SK-N-SH treated with all-trans-retinoic acid at 6 μM for 48 hours (cell line): Measurements from ENCODE around the gene EPHB6.

Experiments
- CREB5 ChIP-seq: fragments of 250-450 bp; sonication (Bioruptor Pico); IDR thresholded peaks from 2 replicates; pipeline ENCODE4 v1.5.1; 2020; ENCODE audit warnings: low read depth, mild to moderate bottlenecking, moderate library complexity
- CSDC2 ChIP-seq: fragments of 250-450 bp; sonication (Bioruptor Pico); IDR thresholded peaks from 2 replicates; pipeline ENCODE4 v1.5.0; 2020; ENCODE audit warnings: mild to moderate bottlenecking, moderate library complexity
- CSRNP3 ChIP-seq: fragments of 250-450 bp; sonication (Bioruptor Pico); IDR thresholded peaks from 2 replicates; pipeline ENCODE4 v1.5.1; 2021; ENCODE audit warnings: mild to moderate bottlenecking, moderate library complexity
- GLIS3 ChIP-seq: fragments of 250-450 bp; sonication (Bioruptor Pico); IDR thresholded peaks from 2 replicates; pipeline ENCODE4 v1.5.0; 2020; ENCODE audit warnings: mild to moderate bottlenecking, moderate library complexity
- ISL1 ChIP-seq: fragments of 250-450 bp; sonication (Bioruptor Pico); IDR thresholded peaks from 2 replicates; pipeline ENCODE4 v2.1.2; 2022; ENCODE audit warnings: mild to moderate bottlenecking, moderate library complexity
- PATZ1 ChIP-seq: fragments of 250-450 bp; sonication (Bioruptor Pico); IDR thresholded peaks from 2 replicates; pipeline ENCODE4 v1.8.0; 2020; ENCODE audit warnings: mild to moderate bottlenecking, moderate library complexity, borderline replicate concordance
- RARB ChIP-seq: fragments of 250-450 bp; sonication (Bioruptor Pico); IDR thresholded peaks from 2 replicates; pipeline ENCODE4 v1.8.0; 2021; ENCODE audit warnings: mild to moderate bottlenecking, moderate library complexity
- TCF4 ChIP-seq: fragments of 250-450 bp; sonication (Bioruptor Pico); IDR thresholded peaks from 2 replicates; pipeline ENCODE4 v1.8.0; 2021; ENCODE audit warnings: mild to moderate bottlenecking, moderate library complexity, borderline replicate concordance
- ZFP3 ChIP-seq: fragments of 250-450 bp; sonication (Bioruptor Pico); IDR thresholded peaks from 2 replicates; pipeline ENCODE4 v1.5.0; 2020; ENCODE audit warnings: mild to moderate bottlenecking, moderate library complexity
- ZFP30 ChIP-seq: fragments of 450-650 bp; formaldehyde crosslinking; IDR thresholded peaks from 2 replicates; pipeline ENCODE4 v1.5.0; 2022; ENCODE audit warnings: mild to moderate bottlenecking, moderate library complexity

- TF ChIP-seq ZFP3 (CRISPR knock-in tag): no peak
- TF ChIP-seq CSRNP3 (CRISPR knock-in tag): no peak
- no peak for TF ChIP-seq TCF4 (CRISPR knock-in tag)
- no peak for TF ChIP-seq GLIS3 (CRISPR knock-in tag)
- TF ChIP-seq ZFP30: no peak
- TF ChIP-seq RARB (CRISPR knock-in tag): no peak
- no peak for TF ChIP-seq CREB5
- no peak for TF ChIP-seq PATZ1 (CRISPR knock-in tag)
- TF ChIP-seq CSDC2 (CRISPR knock-in tag): no peak
- TF ChIP-seq ISL1 (CRISPR knock-in tag): no peak
Observed at GRCh38 chr7:142896741-142897379, 42.0 kb downstream of the EPHB6 start.
